GM12878 (cell line): ENCODE results near the gene FOXP1. TPM values are rescaled to one million over a fixed set of nuclear protein-coding genes. Genes with fewer than 3 reads are reported as not detected.

ENCODE experiments used
- ATAC-seq: fragments of 200-7000 bp; cut with Tn5 transposase; 3 replicates; pipeline ENCODE4 v1.9.1; 2020; ENCODE audit warnings: mild to moderate bottlenecking, moderate library complexity
- BruUV-seq: library from RNA; stranded (reverse); fragments of 400-500 nt; replicated peaks from 2 replicates; lab custom pipeline; 2021; lab: Mats Ljungman, UMichigan
- CTCF ChIA-PET: fragments of 300-600 bp; sonication (Branson Sonifier 250); formaldehyde crosslinking; extraction: SDS; loops from one replicate; lab custom pipeline; 2021; ENCODE audit warnings: inconsistent platforms; lab: Yijun Ruan, JAX
- POLR2A ChIA-PET: fragments of 350-600 bp; formaldehyde crosslinking; extraction: SDS; loops from one replicate; lab custom pipeline; 2021; ENCODE audit warnings: inconsistent platforms; lab: Charles Lee
- RAD21 ChIA-PET: fragments of 300-600 bp; sonication (Branson Sonifier 250); formaldehyde crosslinking; loops from one replicate; lab custom pipeline; 2023; ENCODE audit warnings: antibody characterized with exemption; ENCODE audit not compliant: unreplicated experiment; lab: Charles Lee
- SMC1A ChIA-PET: fragments of 300-600 bp; sonication (Branson Sonifier 250); formaldehyde crosslinking; loops from one replicate; lab custom pipeline; 2023; ENCODE audit not compliant: unreplicated experiment, uncharacterized antibody; lab: Charles Lee
- DNase-seq: peaks from one replicate; pipeline ENCODE4 v3.0.0-alpha.2; 2011; ENCODE audit warnings: low read depth, low spot score
- FAIRE-seq: peaks from 3 replicates; lab custom pipeline; 2011; peaks lifted over from hg19 to GRCh38; lab: Jason Lieb, UNC
- H2AFZ ChIP-seq: 2 replicates; pipeline ENCODE4 v1.6.0; 2011; ENCODE audit warnings: low read depth, low read length, control low read depth; ENCODE audit not compliant: control insufficient read depth
- H3K27ac ChIP-seq: 2 replicates; pipeline ENCODE4 v1.5.1; 2011; ENCODE audit warnings: control low read depth; ENCODE audit not compliant: control insufficient read depth, insufficient read depth
- H3K27me3 ChIP-seq, 2 experiments: replicated peaks in 1 of 2; 2 replicates each; pipeline versions ENCODE4 v1.6.0 to v1.6.1; 2011; ENCODE audit warnings: low read length in 1 of 2; ENCODE audit not compliant: control insufficient read depth in 2 of 2, insufficient read depth in 2 of 2
- H3K36me3 ChIP-seq, 2 experiments: 2 replicates each; pipeline ENCODE4 v1.5.1; 2011; ENCODE audit warnings: low read length in 1 of 2; ENCODE audit not compliant: control insufficient read depth in 2 of 2, insufficient read depth in 2 of 2
- H3K4me1 ChIP-seq: 2 replicates; pipeline ENCODE4 v1.6.1; 2011; ENCODE audit warnings: mild to moderate bottlenecking, low read length, moderate library complexity, mixed read lengths; ENCODE audit not compliant: control insufficient read depth, insufficient read depth
- H3K4me2 ChIP-seq: 2 replicates; pipeline ENCODE4 v1.6.0; 2011; ENCODE audit warnings: control low read depth; ENCODE audit not compliant: control insufficient read depth, insufficient read depth
- H3K4me3 ChIP-seq: fragments of 200-600 bp; sonication (generic); 2 replicates; pipeline ENCODE4 v1.5.1; 2016
- H3K79me2 ChIP-seq: 2 replicates; pipeline ENCODE4 v1.6.0; 2011; ENCODE audit warnings: low read length; ENCODE audit not compliant: control insufficient read depth, insufficient read depth
- H3K9ac ChIP-seq: 2 replicates; pipeline ENCODE4 v1.8.0; 2011; ENCODE audit warnings: low read length, control low read depth, mixed read lengths; ENCODE audit not compliant: control insufficient read depth, insufficient read depth
- H3K9me3 ChIP-seq: replicated peaks from 3 replicates; pipeline ENCODE4 v1.5.1; 2011; ENCODE audit warnings: mild to moderate bottlenecking, low read length; ENCODE audit not compliant: control insufficient read depth, insufficient read depth
- H4K20me1 ChIP-seq: 2 replicates; pipeline ENCODE4 v1.6.0; 2011; ENCODE audit not compliant: control insufficient read depth, insufficient read depth
- CEBPZ ChIP-seq: fragments of 150-350 bp; IDR thresholded peaks from 2 replicates; pipeline ENCODE4 v1.6.1; 2016; ENCODE audit warnings: low read depth, low read length
- CUX1 ChIP-seq: IDR thresholded peaks from 2 replicates; pipeline ENCODE4 v1.6.1; 2012; ENCODE audit warnings: improper control_type of control experiment, low read depth, low read length; ENCODE audit not compliant: insufficient replicate concordance
- EED ChIP-seq: sonication (generic); IDR thresholded peaks from 2 replicates; pipeline ENCODE4 v1.6.1; 2016; ENCODE audit warnings: antibody characterized with exemption, low read depth
- HSF1 ChIP-seq: fragments of 150-350 bp; IDR thresholded peaks from 2 replicates; pipeline ENCODE4 v1.6.1; 2014; ENCODE audit warnings: mild to moderate bottlenecking, low read depth, low read length
- MEF2A ChIP-seq: IDR thresholded peaks from 2 replicates; pipeline ENCODE4 v1.6.1; 2011; ENCODE audit warnings: low read depth, mild to moderate bottlenecking, low read length, moderate library complexity; ENCODE audit not compliant: insufficient read depth
- MYC ChIP-seq: IDR thresholded peaks from 2 replicates; pipeline ENCODE4 v1.6.1; 2011; ENCODE audit warnings: mild to moderate bottlenecking, low read length, moderate library complexity, inconsistent platforms; ENCODE audit not compliant: insufficient read depth, insufficient replicate concordance, insufficient read length, severe bottlenecking
- NFYB ChIP-seq: IDR thresholded peaks from 2 replicates; pipeline ENCODE4 v1.6.1; 2011; ENCODE audit warnings: low read depth, mild to moderate bottlenecking, low read length, improper control_type of control experiment, moderate library complexity; ENCODE audit not compliant: insufficient read depth
- PAX5 ChIP-seq: IDR thresholded peaks from 2 replicates; pipeline ENCODE4 v1.6.1; 2011; ENCODE audit warnings: low read depth, low read length, borderline replicate concordance
- SIN3A ChIP-seq: IDR thresholded peaks from 2 replicates; pipeline ENCODE4 v1.6.1; 2012; ENCODE audit warnings: low read depth, low read length, improper control_type of control experiment
- TCF7 ChIP-seq: IDR thresholded peaks from 2 replicates; pipeline ENCODE4 v1.6.1; 2014; ENCODE audit warnings: antibody characterized with exemption, borderline replicate concordance
- ZBTB33 ChIP-seq: fragments of 450-650 bp; IDR thresholded peaks from 2 replicates; pipeline ENCODE4 v1.6.1; 2017; ENCODE audit warnings: mild to moderate bottlenecking
- WGBS: methylation state at CpG from one replicate; pipeline ENCODE4 v1.1.6; 2016; ENCODE audit warnings: low lambda C conversion rate; ENCODE audit not compliant: insufficient replicate concordance, insufficient coverage; ENCODE audit errors: missing lambda C conversion rate; 5-methylcytosine and 5-hydroxymethylcytosine counted together
- in situ Hi-C: fragments of 300-500 bp; cut with MboI; formaldehyde crosslinking; loops from 9 replicates; pipeline ENCODE4 v1.14.3; 2018; ENCODE audit warnings: mixed read lengths
- intact Hi-C: fragments of 100-400 bp; cut with micrococcal nuclease; formaldehyde crosslinking; loops from one replicate; pipeline ENCODE4 v1.14.2; 2022; ENCODE audit not compliant: unreplicated experiment
- polyA plus RNA-seq, 11 experiments: library from polyadenylated mRNA; depleted of rRNA in 4 of 11; unstranded in 6 of 11; stranded (reverse) in 5 of 11; fragments of >200 nt; fragmentation: Nextera tagmentation in 4 of 11; fragmentation: Illumina TruSeq in 1 of 11; extraction: Ambion mirVana in 4 of 11; extraction: Trizol in 1 of 11; gene quantifications; 1 replicate in 1 of 11; 2 replicates in 10 of 11; pipeline versions ENCODE4 v1.2.1 to v1.2.3, GENCODE V29; 2011 to 2016; ENCODE audit warnings: inconsistent platforms in 2 of 11, missing spikeins in 2 of 11, low read depth in 1 of 11
- total RNA-seq, 4 experiments: library from RNA; depleted of rRNA in 3 of 4; stranded (reverse); fragments of >200 nt in 3 of 4; fragmentation: Illumina TruSeq in 1 of 4; extraction: Trizol in 1 of 4; gene quantifications; 2 replicates each; pipeline versions ENCODE4 v1.2.1 to v1.2.3, GENCODE V29; 2013 to 2021

FOXP1 gene
- total and polyA plus RNA-seq, 10 of the 15 experiments (the other 5 are each of a cell fraction or from before 2014, with no cell fraction given) = 0.05 to 1.6 (median 0.20) TPM; not detected in 1

- no peaks in the 10 kb centered on the region for H3K36me3 ChIP-seq
- no peaks in the 10 kb centered on the region for H3K79me2 ChIP-seq
- H2AFZ ChIP-seq = no peak overlapping the region
- RAD21 ChIA-PET = no interaction called here
- DNase-seq (no peak), ATAC-seq (no peak), FAIRE-seq (no peak)
- in situ Hi-C loops = no loop called here
- 64% methylated on average over 5 of the region's 5 CpGs for WGBS
- no peak overlapping the region for H3K27ac ChIP-seq
- H3K4me2 ChIP-seq = no peak overlapping the region
- H3K4me3 ChIP-seq = no peak overlapping the region
- H3K27me3 ChIP-seq = peaks cover 0 to 3% of the 10 kb centered on the region in 2 experiments; a peak in 1 of 4 replicates
- TF ChIP-seq PAX5 (no peak), NFYB (no peak), CUX1 (no peak), MEF2A (no peak), TCF7 (no peak), SIN3A (no peak), ZBTB33 (no peak), EED (no peak), CEBPZ (no peak), MYC (no peak), HSF1 (no peak)
- CTCF ChIA-PET = no interaction called here
- POLR2A ChIA-PET = no interaction called here
- H3K4me1 ChIP-seq = no peaks in the 10 kb centered on the region
- H4K20me1 ChIP-seq = no peaks in the 10 kb centered on the region
- H3K9ac ChIP-seq = no peak overlapping the region
- SMC1A ChIA-PET = no interaction called here
- BruUV-seq = no TSS peak
- intact Hi-C loops = loop anchor here (2.0 kb wide), 1 partner anchor 26 kb away; no protein-coding TSS in a partner anchor
- no peaks in the 10 kb centered on the region for H3K9me3 ChIP-seq
These were observed 527.2 kb downstream of the FOXP1 start for GRCh38 chr3:71056327-71056726.
